ENCODE data around the gene CAMKMT.

- TF ChIP-seq CTCF (IDR thresholded peaks at IDR 0.05): no peak
- TF ChIP-seq POLR2AphosphoS5 (IDR thresholded peaks at IDR 0.05): no peak
- no peak for TF ChIP-seq POLR2A (IDR thresholded peaks at IDR 0.05)
Observed at GRCh38 chr2:44545005-44545404, 183.3 kb downstream of the CAMKMT start.
